PC-3 (cell line): ENCODE data around the gene AMER2.

Experiments used
- EZH2 ChIP-seq: fragments of 300-600 bp; sonication (generic); IDR thresholded peaks from one replicate; pipeline ENCODE4 v1.6.1; 2017; ENCODE audit warnings: antibody characterized with exemption, mild to moderate bottlenecking, low read length; ENCODE audit not compliant: unreplicated experiment
- TF ChIP-seq, protein P1 (sequence below): fragments of 300-600 bp; sonication (generic); conservative IDR thresholded peaks from 2 replicates; pipeline ENCODE4 v1.5.1; 2017; ENCODE audit warnings: antibody characterized with exemption, low read depth, mild to moderate bottlenecking, low read length

DNA sequence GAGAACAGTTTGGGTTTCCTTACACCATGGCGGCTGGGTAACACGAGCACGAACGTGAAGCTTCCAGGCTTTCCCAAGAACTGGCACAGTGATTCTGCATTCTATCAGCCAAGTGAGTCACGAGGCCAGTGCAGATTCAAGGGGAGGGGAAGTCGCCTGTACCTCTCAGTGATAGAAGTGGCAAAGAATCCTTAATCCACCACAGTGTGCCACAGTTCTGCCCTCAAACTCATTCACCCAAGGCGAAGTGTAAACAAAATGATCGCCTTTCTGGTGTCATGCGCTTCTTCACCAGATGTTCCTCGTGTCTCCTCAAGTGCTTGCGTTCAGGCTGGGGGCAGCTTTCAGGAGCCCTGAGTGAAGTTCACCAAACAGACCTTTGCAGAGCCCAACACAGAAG is 24.9 kb upstream of the AMER2 start:
- TF ChIP-seq, protein P1, sequence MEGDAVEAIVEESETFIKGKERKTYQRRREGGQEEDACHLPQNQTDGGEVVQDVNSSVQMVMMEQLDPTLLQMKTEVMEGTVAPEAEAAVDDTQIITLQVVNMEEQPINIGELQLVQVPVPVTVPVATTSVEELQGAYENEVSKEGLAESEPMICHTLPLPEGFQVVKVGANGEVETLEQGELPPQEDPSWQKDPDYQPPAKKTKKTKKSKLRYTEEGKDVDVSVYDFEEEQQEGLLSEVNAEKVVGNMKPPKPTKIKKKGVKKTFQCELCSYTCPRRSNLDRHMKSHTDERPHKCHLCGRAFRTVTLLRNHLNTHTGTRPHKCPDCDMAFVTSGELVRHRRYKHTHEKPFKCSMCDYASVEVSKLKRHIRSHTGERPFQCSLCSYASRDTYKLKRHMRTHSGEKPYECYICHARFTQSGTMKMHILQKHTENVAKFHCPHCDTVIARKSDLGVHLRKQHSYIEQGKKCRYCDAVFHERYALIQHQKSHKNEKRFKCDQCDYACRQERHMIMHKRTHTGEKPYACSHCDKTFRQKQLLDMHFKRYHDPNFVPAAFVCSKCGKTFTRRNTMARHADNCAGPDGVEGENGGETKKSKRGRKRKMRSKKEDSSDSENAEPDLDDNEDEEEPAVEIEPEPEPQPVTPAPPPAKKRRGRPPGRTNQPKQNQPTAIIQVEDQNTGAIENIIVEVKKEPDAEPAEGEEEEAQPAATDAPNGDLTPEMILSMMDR, result no peak
- TF ChIP-seq EZH2, result no peak
